ENCODE data around the gene INHBB. TPM values are rescaled to one million over a fixed set of nuclear protein-coding genes. Genes with fewer than 3 reads are reported as not detected.

The INHBB gene
- total and polyA plus RNA-seq, 9 of the 15 experiments (the other 6 are each of a cell fraction or from before 2014, with no cell fraction given) = not detected

- Histone ChIP-seq H3K27me3 (ENCODE audit: control insufficient read depth in 2 of 2, insufficient read depth in 2 of 2, low read length in 2 of 2) (peaks cover 17 to 80% of the 10 kb centered on the region in 2 experiments; a peak in 3 of 5 replicates), H3K36me3 (ENCODE audit: control insufficient read depth, insufficient read depth, low read length) (no peaks in the 10 kb centered on the region), H3K4me3 (no peak overlapping the region), H3K9me1 (ENCODE audit: control insufficient read depth, insufficient read depth, low read length) (no peaks in the 10 kb centered on the region), H3K4me2 (ENCODE audit: insufficient read depth, low read length) (no peak overlapping the region), H4K20me1 (replicated peaks; ENCODE audit: control insufficient read depth, insufficient read depth, low read length) (peaks cover 9% of the 10 kb centered on the region; the same call in 1 of the 2 replicates), H3K9ac (ENCODE audit: insufficient read depth in 1 of 2, low read depth in 2 of 2, low read length in 2 of 2) (no peak overlapping the region), H3K27ac (ENCODE audit: extremely low read depth, low read depth, low read length) (no peak overlapping the region), H3K9me3 (replicated peaks; ENCODE audit: control insufficient read depth, insufficient read depth, low read depth, low read length) (no peaks in the 10 kb centered on the region), H2AFZ (ENCODE audit: low read depth, low read length) (no peak overlapping the region), H3K79me2 (ENCODE audit: control insufficient read depth, insufficient read depth, low read length) (no peaks in the 10 kb centered on the region), H3K4me1 (replicated peaks in 1 of 2; ENCODE audit: control insufficient read depth in 2 of 2, insufficient read depth in 2 of 2, low read length in 2 of 2) (no peaks in the 10 kb centered on the region)
- ChIA-PET POLR2A (interaction anchor here (0.5 kb wide), 1 partner anchor 75 kb away, joined by 3 read pairs; no protein-coding TSS in a partner anchor), CTCF (ENCODE audit: low intra/inter-chr PET ratio) (no interaction called here)
- FAIRE-seq = no peak
- in situ Hi-C loops (cut with MboI) = no loop called here
- WGBS (ENCODE audit: insufficient coverage, low coverage, missing lambda C conversion rate) = 0% methylated on average over 3 of the region's 5 CpGs
- TF ChIP-seq, protein P1, sequence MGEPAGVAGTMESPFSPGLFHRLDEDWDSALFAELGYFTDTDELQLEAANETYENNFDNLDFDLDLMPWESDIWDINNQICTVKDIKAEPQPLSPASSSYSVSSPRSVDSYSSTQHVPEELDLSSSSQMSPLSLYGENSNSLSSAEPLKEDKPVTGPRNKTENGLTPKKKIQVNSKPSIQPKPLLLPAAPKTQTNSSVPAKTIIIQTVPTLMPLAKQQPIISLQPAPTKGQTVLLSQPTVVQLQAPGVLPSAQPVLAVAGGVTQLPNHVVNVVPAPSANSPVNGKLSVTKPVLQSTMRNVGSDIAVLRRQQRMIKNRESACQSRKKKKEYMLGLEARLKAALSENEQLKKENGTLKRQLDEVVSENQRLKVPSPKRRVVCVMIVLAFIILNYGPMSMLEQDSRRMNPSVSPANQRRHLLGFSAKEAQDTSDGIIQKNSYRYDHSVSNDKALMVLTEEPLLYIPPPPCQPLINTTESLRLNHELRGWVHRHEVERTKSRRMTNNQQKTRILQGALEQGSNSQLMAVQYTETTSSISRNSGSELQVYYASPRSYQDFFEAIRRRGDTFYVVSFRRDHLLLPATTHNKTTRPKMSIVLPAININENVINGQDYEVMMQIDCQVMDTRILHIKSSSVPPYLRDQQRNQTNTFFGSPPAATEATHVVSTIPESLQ (CRISPR knock-in tag; IDR thresholded peaks at IDR 0.05) = no peak
- TF ChIP-seq, protein P2, sequence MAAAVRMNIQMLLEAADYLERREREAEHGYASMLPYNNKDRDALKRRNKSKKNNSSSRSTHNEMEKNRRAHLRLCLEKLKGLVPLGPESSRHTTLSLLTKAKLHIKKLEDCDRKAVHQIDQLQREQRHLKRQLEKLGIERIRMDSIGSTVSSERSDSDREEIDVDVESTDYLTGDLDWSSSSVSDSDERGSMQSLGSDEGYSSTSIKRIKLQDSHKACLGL (CRISPR knock-in tag; IDR thresholded peaks at IDR 0.05; ENCODE audit: borderline replicate concordance, poor library complexity, severe bottlenecking) = no peak
- TF ChIP-seq NFRKB (IDR thresholded peaks at IDR 0.05; ENCODE audit: low read depth) (no peak), ZNF778 (CRISPR knock-in tag; IDR thresholded peaks at IDR 0.05) (no peak), NCOA2 (IDR thresholded peaks at IDR 0.05; ENCODE audit: partially characterized antibody in 2 of 2) (no peak), TEAD1 (CRISPR knock-in tag; IDR thresholded peaks at IDR 0.05) (no peak), RBFOX2 (IDR thresholded peaks at IDR 0.05; ENCODE audit: low read depth, low read length) (no peak), HNRNPL (IDR thresholded peaks at IDR 0.05; ENCODE audit: low read depth, low read length) (no peak), FOXJ2 (tag; IDR thresholded peaks at IDR 0.05) (no peak), SUPT5H (IDR thresholded peaks at IDR 0.05) (no peak)
- TF ChIP-seq, protein P3, sequence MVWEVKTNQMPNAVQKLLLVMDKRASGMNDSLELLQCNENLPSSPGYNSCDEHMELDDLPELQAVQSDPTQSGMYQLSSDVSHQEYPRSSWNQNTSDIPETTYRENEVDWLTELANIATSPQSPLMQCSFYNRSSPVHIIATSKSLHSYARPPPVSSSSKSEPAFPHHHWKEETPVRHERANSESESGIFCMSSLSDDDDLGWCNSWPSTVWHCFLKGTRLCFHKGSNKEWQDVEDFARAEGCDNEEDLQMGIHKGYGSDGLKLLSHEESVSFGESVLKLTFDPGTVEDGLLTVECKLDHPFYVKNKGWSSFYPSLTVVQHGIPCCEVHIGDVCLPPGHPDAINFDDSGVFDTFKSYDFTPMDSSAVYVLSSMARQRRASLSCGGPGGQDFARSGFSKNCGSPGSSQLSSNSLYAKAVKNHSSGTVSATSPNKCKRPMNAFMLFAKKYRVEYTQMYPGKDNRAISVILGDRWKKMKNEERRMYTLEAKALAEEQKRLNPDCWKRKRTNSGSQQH (CRISPR knock-in tag; IDR thresholded peaks at IDR 0.05) = no peak
- TF ChIP-seq, protein P4, sequence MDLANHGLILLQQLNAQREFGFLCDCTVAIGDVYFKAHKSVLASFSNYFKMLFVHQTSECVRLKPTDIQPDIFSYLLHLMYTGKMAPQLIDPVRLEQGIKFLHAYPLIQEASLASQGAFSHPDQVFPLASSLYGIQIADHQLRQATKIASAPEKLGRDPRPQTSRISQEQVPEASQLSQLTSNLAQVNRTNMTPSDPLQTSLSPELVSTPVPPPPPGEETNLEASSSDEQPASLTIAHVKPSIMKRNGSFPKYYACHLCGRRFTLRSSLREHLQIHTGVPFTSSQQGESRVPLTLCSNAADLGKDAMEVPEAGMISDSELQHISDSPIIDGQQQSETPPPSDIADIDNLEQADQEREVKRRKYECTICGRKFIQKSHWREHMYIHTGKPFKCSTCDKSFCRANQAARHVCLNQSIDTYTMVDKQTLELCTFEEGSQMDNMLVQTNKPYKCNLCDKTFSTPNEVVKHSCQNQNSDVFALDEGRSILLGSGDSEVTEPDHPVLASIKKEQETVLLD (IDR thresholded peaks at IDR 0.05) = no peak
- TF ChIP-seq, protein P5, sequence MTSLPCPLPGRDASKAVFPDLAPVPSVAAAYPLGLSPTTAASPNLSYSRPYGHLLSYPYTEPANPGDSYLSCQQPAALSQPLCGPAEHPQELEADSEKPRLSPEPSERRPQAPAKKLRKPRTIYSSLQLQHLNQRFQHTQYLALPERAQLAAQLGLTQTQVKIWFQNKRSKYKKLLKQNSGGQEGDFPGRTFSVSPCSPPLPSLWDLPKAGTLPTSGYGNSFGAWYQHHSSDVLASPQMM (CRISPR knock-in tag; IDR thresholded peaks at IDR 0.05) = no peak
- intact Hi-C loops (cut with micrococcal nuclease) = no loop called here
- no TSS peak for BruUV-seq (replicated peaks)
- no peak for ATAC-seq
- no peak for DNase-seq (ENCODE audit: extremely low read depth in 1 of 4, low spot score in 3 of 4)
These were observed 14.4 kb downstream of the INHBB start for GRCh38 chr2:120360307-120360855.

Data from K562 (cell line).